Kidney (tissue), 14 donors: ENCODE data around the gene OLFML2B. TPM values are rescaled to one million over a fixed set of nuclear protein-coding genes. Genes with fewer than 3 reads are reported as not detected.

Experiments
- DNase-seq, 5 donors: peaks; one replicate each; pipeline ENCODE4 v3.0.0-alpha.2; 2013 to 2020
- FAIRE-seq: peaks from 2 replicates; lab custom pipeline; 2012; peaks lifted over from hg19 to GRCh38; lab: Jason Lieb, UNC
- H3K27ac ChIP-seq, 2 donors: one replicate each; pipeline ENCODE4 v1.7.0; 2013; ENCODE audit warnings: low read depth in 2 of 2, low read length in 2 of 2, inconsistent platforms in 1 of 2
- H3K27me3 ChIP-seq: one replicate; pipeline ENCODE4 v1.7.1; 2013; ENCODE audit warnings: low read length, inconsistent platforms; ENCODE audit not compliant: control insufficient read depth, insufficient read depth
- H3K36me3 ChIP-seq, 3 donors: one replicate each; pipeline versions ENCODE4 v1.7.0 to v1.7.1; 2013; ENCODE audit warnings: low read length in 3 of 3, control low read depth in 1 of 3, inconsistent platforms in 1 of 3; ENCODE audit not compliant: insufficient read depth in 3 of 3, control insufficient read depth in 2 of 3
- H3K4me1 ChIP-seq, 3 donors: one replicate each; pipeline versions ENCODE4 v1.7.0 to v1.7.1; 2013; ENCODE audit warnings: low read length in 3 of 3, inconsistent platforms in 1 of 3, low read depth in 1 of 3; ENCODE audit not compliant: control insufficient read depth in 2 of 3, insufficient read depth in 2 of 3
- H3K4me3 ChIP-seq, 3 donors: one replicate each; pipeline versions ENCODE4 v1.7.0 to v1.8.1; 2013; ENCODE audit warnings: low read length in 3 of 3, control low read depth in 1 of 3, inconsistent platforms in 1 of 3
- H3K9ac ChIP-seq, 3 donors: one replicate each; pipeline versions ENCODE4 v1.7.0 to v1.7.1; 2013; ENCODE audit warnings: low read length in 3 of 3, control low read depth in 1 of 3, inconsistent platforms in 1 of 3
- H3K9me3 ChIP-seq, 3 donors: one replicate each; pipeline versions ENCODE4 v1.7.0 to v1.7.1; 2013; ENCODE audit warnings: low read length in 3 of 3, control low read depth in 1 of 3, inconsistent platforms in 1 of 3; ENCODE audit not compliant: control insufficient read depth in 2 of 3, insufficient read depth in 1 of 3
- CTCF ChIP-seq: IDR thresholded peaks from 3 replicates; pipeline ENCODE4 v1.5.1; 2012; ENCODE audit warnings: mild to moderate bottlenecking, moderate library complexity, borderline replicate concordance; ENCODE audit not compliant: insufficient read depth; ENCODE audit errors: extremely low read depth
- intact Hi-C: fragments of 100-400 bp; cut with DNase I; formaldehyde crosslinking; loops from one replicate; pipeline ENCODE4 v1.11.1; 2022
- polyA plus RNA-seq: library from polyadenylated mRNA; stranded (reverse); fragments of 350-450 nt; fragmentation: Illumina TruSeq; extraction: RNeasy Lipid Tissue Mini Kit (QIAGEN cat#74804); gene quantifications from one replicate; pipeline ENCODE4 v1.2.3, GENCODE V29; 2014; ENCODE audit warnings: low read depth, low replicate concordance; ENCODE audit not compliant: insufficient read depth
- total RNA-seq: library from RNA; stranded (reverse); fragmentation: NEBNext Ultra II Directional; extraction: Animal tissue kit (Norgen Biotek cat#: 25700); gene quantifications from one replicate; pipeline ENCODE4 v1.2.1, GENCODE V29; 2021
- donor health status: control.
- donor health status: control.
- donor health status: control.
- donor health status: control.
- donor health status: control.
- donor health status: DM: yes; HTN: yes; CAD: no.
- donor health status: Normal renal cell carcinoma (clear cell type).

OLFML2B gene
- total and polyA plus RNA-seq, 2 donors from 2014 or later: 2.9 to 6.7 TPM

- Histone ChIP-seq H3K9me3 (no peaks in the 10 kb centered on the region), H3K36me3 (no peaks in the 10 kb centered on the region), H3K9ac (no peak overlapping the region), H3K4me3 (no peak overlapping the region), H3K4me1 (peaks cover 0 to 10% (median 5%) of the 10 kb centered on the region in 3 donors), H3K27me3 (no peaks in the 10 kb centered on the region), H3K27ac (no peak overlapping the region)
- no peak for TF ChIP-seq CTCF
- FAIRE-seq (no peak), DNase-seq (no peak)
- intact Hi-C loops: no loop called here
Measured at GRCh38 chr1:162016631-162017030, 7.0 kb downstream of the OLFML2B start.

GRCh38 chr1:162015196-162015595 is 8.5 kb downstream of the OLFML2B start:
- Histone ChIP-seq H3K27ac (no peak overlapping the region), H3K9ac (no peak overlapping the region), H3K27me3 (no peaks in the 10 kb centered on the region), H3K36me3 (no peaks in the 10 kb centered on the region), H3K4me1 (peaks cover 0 to 10% (median 5%) of the 10 kb centered on the region in 3 donors), H3K9me3 (no peaks in the 10 kb centered on the region), H3K4me3 (no peak overlapping the region)
- FAIRE-seq (no peak), DNase-seq (no peak)
- intact Hi-C loops: no loop called here
- TF ChIP-seq CTCF: no peak

- no peak for DNase-seq
- intact Hi-C loops: no loop called here
- Histone ChIP-seq H3K36me3 (no peaks in the 10 kb centered on the region), H3K27ac (no peak overlapping the region), H3K4me1 (peaks cover 0 to 3% (median under 1%) of the 10 kb centered on the region in 3 donors), H3K9ac (no peak overlapping the region), H3K4me3 (no peak overlapping the region), H3K27me3 (no peaks in the 10 kb centered on the region), H3K9me3 (no peaks in the 10 kb centered on the region)
- TF ChIP-seq CTCF: no peak
- FAIRE-seq: no peak
Measured at GRCh38 chr1:162014202-162014601, 9.5 kb downstream of the OLFML2B start.

GRCh38 chr1:162013289-162013688 is 10.4 kb downstream of the OLFML2B start:
- Histone ChIP-seq H3K4me1 (no peaks in the 10 kb centered on the region), H3K27me3 (no peaks in the 10 kb centered on the region), H3K4me3 (no peak overlapping the region), H3K9ac (no peak overlapping the region), H3K9me3 (no peaks in the 10 kb centered on the region), H3K27ac (no peak overlapping the region), H3K36me3 (no peaks in the 10 kb centered on the region)
- intact Hi-C loops: no loop called here
- no peak for TF ChIP-seq CTCF
- DNase-seq (no peak), FAIRE-seq (no peak)
